ENCODE measurements around the gene ZNF688.
"Not testable (repeated sequence)": the region's sequence is repeated elsewhere in the genome, so short reads cannot be mapped to it uniquely, and the experiment has no call there.

The ZNF688 gene

GRCh38 chr16:30557707-30557956 lies 13.9 kb downstream of the ZNF688 start:
- DNase-seq (ENCODE audit: low read depth): no peak

GRCh38 chr16:30556125-30556473 lies 15.4 kb downstream of the ZNF688 start:
- no peak for DNase-seq (ENCODE audit: low read depth)

- no peak for DNase-seq (ENCODE audit: low read depth)
Measured at GRCh38 chr16:30555315-30556124, 16.0 kb downstream of the ZNF688 start.

- no peak for DNase-seq (ENCODE audit: low read depth)
Measured at GRCh38 chr16:30554557-30555314, 16.8 kb downstream of the ZNF688 start.

- no peak for DNase-seq (ENCODE audit: low read depth)
Measured at GRCh38 chr16:30553393-30553899, 18.1 kb downstream of the ZNF688 start.

GRCh38 chr16:30552956-30553355 lies 18.6 kb downstream of the ZNF688 start:
- no peak for DNase-seq (ENCODE audit: low read depth)

- no peak for DNase-seq (ENCODE audit: low read depth)
Measured at GRCh38 chr16:30551781-30552180, 19.7 kb downstream of the ZNF688 start.

GRCh38 chr16:30548416-30549253 lies 22.9 kb downstream of the ZNF688 start:
- no peak for DNase-seq (ENCODE audit: low read depth)

GRCh38 chr16:30546115-30546514 lies 25.4 kb downstream of the ZNF688 start:
- no peak for DNase-seq (ENCODE audit: low read depth)

- no peak for DNase-seq (ENCODE audit: low read depth)
Measured at GRCh38 chr16:30543067-30543466, 28.4 kb downstream of the ZNF688 start.

GRCh38 chr16:30541502-30542329 lies 29.8 kb downstream of the ZNF688 start:
- DNase-seq (ENCODE audit: low read depth): no peak

- DNase-seq (ENCODE audit: low read depth): not testable (repeated sequence)
Measured at GRCh38 chr16:30540916-30541464, 30.5 kb downstream of the ZNF688 start.

- DNase-seq (ENCODE audit: low read depth): not testable (repeated sequence)
Measured at GRCh38 chr16:30539986-30540526, 31.5 kb downstream of the ZNF688 start.

GRCh38 chr16:30539000-30539964 lies 32.2 kb downstream of the ZNF688 start:
- DNase-seq (ENCODE audit: low read depth): no peak

GRCh38 chr16:30536391-30537024 lies 35.0 kb downstream of the ZNF688 start:
- not testable (repeated sequence) for DNase-seq (ENCODE audit: low read depth)

GRCh38 chr16:30535777-30536190 lies 35.7 kb downstream of the ZNF688 start:
- no peak for DNase-seq (ENCODE audit: low read depth)

- DNase-seq (ENCODE audit: low read depth): no peak
Measured at GRCh38 chr16:30535106-30535776, 36.3 kb downstream of the ZNF688 start.

GRCh38 chr16:30534368-30535105 lies 37.0 kb downstream of the ZNF688 start, which contains the start of gene ZNF747:
TSS of gene ZNF747 (minus strand) at chr16:30534858. CDS start at chr16:30534679, 179 bp downstream.
- no peak for DNase-seq (ENCODE audit: low read depth)

Measured in GM04503 (cell line).